ENCODE measurements around the gene ZSCAN2.
"Not testable (repeated sequence)": the region's sequence is repeated elsewhere in the genome, so short reads cannot be mapped to it uniquely, and the experiment has no call there.

Gene ZSCAN2

GRCh38 chr15:84600687-84601554 lies at the start of gene ZSCAN2:
Gene ZSCAN2, plus strand, starts transcription at chr15:84601009. Its CDS starts 2,919 bp downstream, at chr15:84603928.
- DNase-seq: peak; percentile 98

GRCh38 chr15:84551624-84552023 lies 49.2 kb upstream of the ZSCAN2 start:
- not testable (repeated sequence) for DNase-seq

GRCh38 chr15:84552896-84553295 lies 47.9 kb upstream of the ZSCAN2 start:
- no peak for DNase-seq

- not testable (repeated sequence) for DNase-seq
Observed at GRCh38 chr15:84556690-84557089, 44.1 kb upstream of the ZSCAN2 start.

- not testable (repeated sequence) for DNase-seq
Observed at GRCh38 chr15:84568021-84568420, 32.8 kb upstream of the ZSCAN2 start.

GRCh38 chr15:84570164-84570735 lies 30.6 kb upstream of the ZSCAN2 start:
- peak; percentile 52 for DNase-seq

- DNase-seq: no peak
Observed at GRCh38 chr15:84572231-84572630, 28.6 kb upstream of the ZSCAN2 start.

- no peak for DNase-seq
Observed at GRCh38 chr15:84575493-84575892, 25.3 kb upstream of the ZSCAN2 start.

GRCh38 chr15:84577891-84578290 lies 22.9 kb upstream of the ZSCAN2 start:
- DNase-seq: not testable (repeated sequence)

GRCh38 chr15:84579261-84579721 lies 21.5 kb upstream of the ZSCAN2 start:
- DNase-seq: not testable (repeated sequence)

GRCh38 chr15:84581676-84582428 lies 19.0 kb upstream of the ZSCAN2 start:
- DNase-seq: not testable (repeated sequence)

GRCh38 chr15:84582583-84583157 lies 18.1 kb upstream of the ZSCAN2 start:
- DNase-seq: peak; percentile 52

- not testable (repeated sequence) for DNase-seq
Observed at GRCh38 chr15:84583921-84584320, 16.9 kb upstream of the ZSCAN2 start.

- DNase-seq: no peak
Observed at GRCh38 chr15:84586696-84587095, 14.1 kb upstream of the ZSCAN2 start.

GRCh38 chr15:84588053-84588874 lies 12.5 kb upstream of the ZSCAN2 start:
- peak; percentile 92 for DNase-seq

- no peak for DNase-seq
Observed at GRCh38 chr15:84590406-84590805, 10.4 kb upstream of the ZSCAN2 start.

- no peak for DNase-seq
Observed at GRCh38 chr15:84591815-84592214, 9.0 kb upstream of the ZSCAN2 start.

- DNase-seq: no peak
Observed at GRCh38 chr15:84594617-84595290, 6.1 kb upstream of the ZSCAN2 start.

- no peak for DNase-seq
Observed at GRCh38 chr15:84595660-84596059, 5.1 kb upstream of the ZSCAN2 start.

- no peak for DNase-seq
Observed at GRCh38 chr15:84597296-84597695, 3.5 kb upstream of the ZSCAN2 start.

- DNase-seq: peak; percentile 61
Observed at GRCh38 chr15:84598250-84598649, 2.6 kb upstream of the ZSCAN2 start.
